Measurements from ENCODE around the gene IL17C. TPM values are rescaled to one million over a fixed set of nuclear protein-coding genes. Genes with fewer than 3 reads are reported as not detected.

The IL17C gene
- total and polyA plus RNA-seq, 12 donors: not detected

GRCh38 chr16:88593061-88593460, 45.3 kb upstream of the IL17C start:
- H3K27me3 ChIP-seq: no peaks in the 10 kb centered on the region
- H3K27ac ChIP-seq: no peak overlapping the region
- no peak for TF ChIP-seq POLR2A (IDR thresholded peaks at IDR 0.05)
- intact Hi-C loops (cut with DNase I): no loop called here
- peaks cover 0 to 39% of the 10 kb centered on the region in 2 donors for H3K36me3 ChIP-seq (replicated peaks in 1 of 2)
- WGBS, 4 donors: 88 to 97% (median 91%) methylated on average over 9 to 12 of the region's 12 CpGs
- no peaks in the 10 kb centered on the region for H3K9me3 ChIP-seq (replicated peaks in 1 of 3)
- H3K4me1 ChIP-seq (replicated peaks in 1 of 2): peaks cover 0 to 6% of the 10 kb centered on the region in 2 donors
- no peak for DNase-seq
- no peak overlapping the region for H3K4me3 ChIP-seq

DNA sequence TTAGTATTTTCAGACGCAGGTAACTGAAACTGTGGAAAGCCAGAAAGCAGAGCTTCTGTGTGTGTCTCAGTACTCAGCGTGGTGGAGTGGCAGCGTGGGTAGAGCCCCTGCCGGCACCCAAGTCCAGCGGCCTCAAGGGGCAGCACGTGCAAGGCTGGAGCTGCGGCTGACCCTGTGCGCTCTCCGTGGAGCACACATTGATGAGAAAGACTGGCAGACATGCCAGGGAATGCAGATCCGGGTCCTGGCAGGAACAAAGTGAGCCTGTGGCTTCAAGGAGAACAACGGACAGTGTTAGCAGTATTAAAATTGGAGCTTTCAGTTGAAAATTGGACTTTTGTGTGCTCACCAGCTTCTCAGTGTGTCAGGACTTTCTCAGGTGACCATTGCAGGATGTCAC, 44.9 kb upstream of the IL17C start:
- no peak for DNase-seq
- peaks cover 0 to 6% of the 10 kb centered on the region in 2 donors for H3K4me1 ChIP-seq (replicated peaks in 1 of 2)
- H3K4me3 ChIP-seq: no peak overlapping the region
- H3K36me3 ChIP-seq (replicated peaks in 1 of 2): peaks cover 0 to 39% of the 10 kb centered on the region in 2 donors
- no peak for TF ChIP-seq POLR2A (IDR thresholded peaks at IDR 0.05)
- TF ChIP-seq CTCF (IDR thresholded peaks at IDR 0.05): no peak
- no peaks in the 10 kb centered on the region for H3K27me3 ChIP-seq
- WGBS, 4 donors: 80 to 95% (median 85%) methylated on average over 11 of the region's 11 CpGs
- no peaks in the 10 kb centered on the region for H3K9me3 ChIP-seq (replicated peaks in 1 of 3)
- H3K27ac ChIP-seq: no peak overlapping the region
- intact Hi-C loops (cut with DNase I): no loop called here

DNA sequence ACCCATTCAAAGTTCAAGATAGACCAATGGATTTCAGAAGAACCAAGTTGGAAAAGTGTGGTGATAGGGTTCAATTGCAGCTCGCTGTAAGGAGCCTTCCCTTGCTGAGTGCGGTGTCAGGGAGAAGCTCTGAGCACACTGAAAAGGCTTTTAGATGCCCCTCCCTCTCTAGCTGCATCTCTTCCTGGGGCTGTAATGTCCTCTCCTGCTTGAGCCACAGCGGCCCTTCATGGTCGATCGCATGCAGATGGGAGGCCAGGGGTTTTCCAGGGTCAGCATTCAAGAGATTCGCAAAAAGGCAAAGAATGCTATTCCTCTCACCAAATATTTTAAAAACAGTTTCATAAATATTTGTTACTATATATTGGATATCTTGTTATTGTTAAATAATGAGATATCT, 44.5 kb upstream of the IL17C start:
- no peak overlapping the region for H3K27ac ChIP-seq
- no peak for DNase-seq
- no peaks in the 10 kb centered on the region for H3K27me3 ChIP-seq
- peaks cover 0 to 8% of the 10 kb centered on the region in 2 donors for H3K4me1 ChIP-seq (replicated peaks in 1 of 2)
- intact Hi-C loops (cut with DNase I): no loop called here
- 87 to 94% (median 92%) methylated on average over 6 of the region's 6 CpGs for whole genome bisulfite sequencing, 4 donors
- no peak for TF ChIP-seq CTCF (IDR thresholded peaks at IDR 0.05)
- TF ChIP-seq POLR2A (IDR thresholded peaks at IDR 0.05): no peak
- peaks cover 0 to 39% of the 10 kb centered on the region in 2 donors for H3K36me3 ChIP-seq (replicated peaks in 1 of 2)
- H3K4me3 ChIP-seq: no peak overlapping the region
- no peaks in the 10 kb centered on the region for H3K9me3 ChIP-seq (replicated peaks in 1 of 3)

DNA sequence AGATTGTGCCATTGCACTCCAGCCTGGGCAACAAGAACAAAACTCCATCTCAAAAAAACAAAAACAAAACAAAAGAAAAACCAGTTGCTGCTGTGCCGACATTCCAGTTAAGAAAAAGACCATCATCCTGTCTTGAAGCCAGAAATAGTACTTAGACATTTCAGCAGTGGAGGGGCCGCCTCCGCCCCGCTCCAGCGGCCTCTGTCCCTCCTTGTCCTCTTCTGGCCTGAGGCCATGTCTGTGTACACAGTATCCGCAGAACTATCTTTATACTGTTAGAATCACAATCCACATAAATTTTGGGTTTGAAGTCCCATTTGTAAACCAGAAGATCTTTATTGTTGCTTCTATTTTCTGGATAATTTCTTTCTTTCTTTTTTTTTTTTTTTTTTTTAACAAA, 43.3 kb upstream of the IL17C start:
- intact Hi-C loops (cut with DNase I): no loop called here
- H3K27ac ChIP-seq: no peak overlapping the region
- DNase-seq: peak in 1 of 7 donors; percentile 35
- no peaks in the 10 kb centered on the region for H3K9me3 ChIP-seq (replicated peaks in 1 of 3)
- H3K4me1 ChIP-seq (replicated peaks in 1 of 2): peaks cover 0 to 13% of the 10 kb centered on the region in 2 donors
- TF ChIP-seq CTCF (IDR thresholded peaks at IDR 0.05): no peak
- TF ChIP-seq POLR2A (IDR thresholded peaks at IDR 0.05): no peak
- 68 to 88% (median 85%) methylated on average over 6 of the region's 6 CpGs for WGBS, 4 donors
- H3K4me3 ChIP-seq: no peak overlapping the region
- H3K27me3 ChIP-seq: no peaks in the 10 kb centered on the region
- peaks cover 0 to 39% of the 10 kb centered on the region in 2 donors for H3K36me3 ChIP-seq (replicated peaks in 1 of 2)

DNA sequence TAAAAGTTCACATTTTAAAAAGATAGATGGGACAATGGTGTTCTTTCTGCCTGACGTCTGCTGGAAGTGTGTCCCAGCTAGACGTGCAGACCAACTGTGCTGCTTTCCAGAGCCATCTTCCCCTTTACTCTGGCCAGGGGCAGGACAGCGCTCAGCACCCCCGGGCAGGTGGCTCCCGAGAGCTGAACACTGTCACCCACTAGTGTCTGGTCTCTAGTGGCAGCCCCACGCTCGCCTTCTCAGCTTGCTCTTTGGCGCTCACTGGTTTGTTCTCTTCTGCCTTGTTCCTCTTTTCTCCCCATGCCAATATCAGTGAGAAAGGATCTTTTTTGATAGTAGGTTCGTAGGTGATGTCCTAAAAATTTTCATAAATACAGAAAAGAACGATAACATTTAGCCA, 42.5 kb upstream of the IL17C start:
- Histone ChIP-seq H3K4me3 (no peak overlapping the region), H3K27ac (peak overlapping the region in 1 of 5 donors; percentile 70), H3K4me1 (replicated peaks in 1 of 2) (peaks cover 0 to 18% of the 10 kb centered on the region in 2 donors), H3K36me3 (replicated peaks in 1 of 2) (peaks cover 0 to 33% of the 10 kb centered on the region in 2 donors), H3K27me3 (no peaks in the 10 kb centered on the region), H3K9me3 (replicated peaks in 1 of 3) (no peaks in the 10 kb centered on the region)
- intact Hi-C loops (cut with DNase I): no loop called here
- TF ChIP-seq CTCF (IDR thresholded peaks at IDR 0.05): no peak
- TF ChIP-seq POLR2A (IDR thresholded peaks at IDR 0.05): no peak
- no peak for DNase-seq
- WGBS, 4 donors: 85 to 94% (median 88%) methylated on average over 10 of the region's 10 CpGs
